HepG2 (cell line): Measurements from ENCODE around the gene EPDR1. TPM values are rescaled to one million over a fixed set of nuclear protein-coding genes. Genes with fewer than 3 reads are reported as not detected.

Experiments used
- ELF3 ChIP-seq: IDR thresholded peaks from 2 replicates; pipeline ENCODE4 v1.6.1; 2016; ENCODE audit warnings: missing genetic modification reagents, missing compliant biosample characterization
- ESRRA ChIP-seq: sonication (generic); formaldehyde crosslinking; IDR thresholded peaks from 2 replicates; pipeline ENCODE4 v1.5.1; 2020; ENCODE audit warnings: mild to moderate bottlenecking, low read depth, missing genetic modification reagents
- GABPB1 ChIP-seq: IDR thresholded peaks from 2 replicates; pipeline ENCODE4 v1.6.1; 2016; ENCODE audit warnings: mild to moderate bottlenecking, missing genetic modification reagents, moderate library complexity, missing compliant biosample characterization
- HCFC1 ChIP-seq: fragments of 150-350 bp; IDR thresholded peaks from 2 replicates; pipeline ENCODE4 v1.6.1; 2014; ENCODE audit warnings: low read depth, low read length
- HNRNPK ChIP-seq: fragments of 200-400 bp; formaldehyde crosslinking; IDR thresholded peaks from 2 replicates; pipeline ENCODE4 v1.6.1; 2018; ENCODE audit warnings: low read length, low read depth, moderate library complexity, mild to moderate bottlenecking; ENCODE audit not compliant: poor library complexity, severe bottlenecking
- KMT2A ChIP-seq: sonication (generic); formaldehyde crosslinking; IDR thresholded peaks from 2 replicates; pipeline ENCODE4 v1.4.0; 2020; ENCODE audit warnings: missing genetic modification reagents
- NR2F1 ChIP-seq, 2 experiments: fragments of 450-650 bp in 1 of 2; formaldehyde crosslinking in 1 of 2; IDR thresholded peaks; 2 replicates each; pipeline versions ENCODE4 v1.5.0 to v1.6.1; 2016 to 2020; ENCODE audit warnings: mild to moderate bottlenecking in 1 of 2, missing compliant biosample characterization in 1 of 2, missing genetic modification reagents in 1 of 2, moderate library complexity in 1 of 2
- TCF7 ChIP-seq: sonication (generic); IDR thresholded peaks from 2 replicates; pipeline ENCODE4 v1.6.1; 2016; ENCODE audit warnings: antibody characterized with exemption, low read depth
- ZFX ChIP-seq: sonication (generic); formaldehyde crosslinking; IDR thresholded peaks from 2 replicates; pipeline ENCODE4 v1.4.0; 2020; ENCODE audit warnings: mild to moderate bottlenecking, low read depth, missing genetic modification reagents, moderate library complexity
- ZNF235 ChIP-seq: sonication (generic); formaldehyde crosslinking; IDR thresholded peaks from 2 replicates; pipeline ENCODE4 v1.8.1; 2023; ENCODE audit warnings: mild to moderate bottlenecking, missing genetic modification reagents, borderline replicate concordance
- ZNF501 ChIP-seq: sonication (generic); formaldehyde crosslinking; IDR thresholded peaks from 2 replicates; pipeline ENCODE4 v1.5.1; 2020; ENCODE audit warnings: mild to moderate bottlenecking, moderate library complexity, missing genetic modification reagents
- ZNF781 ChIP-seq: sonication (generic); formaldehyde crosslinking; IDR thresholded peaks from 2 replicates; pipeline ENCODE4 v1.5.1; 2020; ENCODE audit warnings: borderline replicate concordance, mild to moderate bottlenecking, missing genetic modification reagents; ENCODE audit errors: not compliant biosample characterization
- polyA plus RNA-seq, 8 experiments: library from polyadenylated mRNA; depleted of rRNA in 3 of 8; stranded (reverse) in 7 of 8; unstranded in 1 of 8; fragments of >200 nt; fragmentation: Illumina TruSeq in 4 of 8; extraction: Trizol in 4 of 8; gene quantifications; 2 replicates each; pipeline versions ENCODE4 v1.2.1 to v1.2.3, GENCODE V29; 2011 to 2016; ENCODE audit warnings: low read depth in 4 of 8, missing spikeins in 1 of 8, mixed read lengths in 1 of 8; ENCODE audit not compliant: insufficient read depth in 1 of 8
- total RNA-seq, 5 experiments: library from RNA; depleted of rRNA; stranded (reverse); fragments of >200 nt; fragmentation: Illumina TruSeq; extraction: Trizol; gene quantifications; 2 replicates each; pipeline ENCODE4 v1.2.3, GENCODE V29; 2016; ENCODE audit warnings: low read depth in 1 of 5
- TF ChIP-seq, protein P1 (sequence below): sonication (generic); formaldehyde crosslinking; IDR thresholded peaks from 2 replicates; pipeline ENCODE4 v1.5.0; 2020; ENCODE audit warnings: mild to moderate bottlenecking, missing genetic modification reagents
- TF ChIP-seq, protein P2 (sequence below): sonication (generic); formaldehyde crosslinking; IDR thresholded peaks from 2 replicates; pipeline ENCODE4 v1.4.0; 2020; ENCODE audit warnings: mild to moderate bottlenecking, missing genetic modification reagents
- TF ChIP-seq, protein P3 (sequence below): IDR thresholded peaks from 2 replicates; pipeline ENCODE4 v1.6.1; 2016; ENCODE audit warnings: mild to moderate bottlenecking
- TF ChIP-seq, protein P4 (sequence below): sonication (generic); formaldehyde crosslinking; IDR thresholded peaks from 2 replicates; pipeline ENCODE4 v1.8.1; 2023; ENCODE audit warnings: mild to moderate bottlenecking, missing genetic modification reagents
- TF ChIP-seq, protein P5 (sequence below): sonication (generic); formaldehyde crosslinking; IDR thresholded peaks from 2 replicates; pipeline ENCODE4 v1.8.1; 2023; ENCODE audit warnings: mild to moderate bottlenecking, moderate library complexity, missing genetic modification reagents
- TF ChIP-seq, protein P6 (sequence below): sonication (generic); formaldehyde crosslinking; IDR thresholded peaks from 2 replicates; pipeline ENCODE4 v1.4.0; 2020; ENCODE audit warnings: low read depth, mild to moderate bottlenecking, missing genetic modification reagents

Gene EPDR1
- total and polyA plus RNA-seq, 2 of the 13 experiments (the other 11 are each of a cell fraction or from before 2014, with no cell fraction given) = 38.3 to 50.2 TPM

DNA sequence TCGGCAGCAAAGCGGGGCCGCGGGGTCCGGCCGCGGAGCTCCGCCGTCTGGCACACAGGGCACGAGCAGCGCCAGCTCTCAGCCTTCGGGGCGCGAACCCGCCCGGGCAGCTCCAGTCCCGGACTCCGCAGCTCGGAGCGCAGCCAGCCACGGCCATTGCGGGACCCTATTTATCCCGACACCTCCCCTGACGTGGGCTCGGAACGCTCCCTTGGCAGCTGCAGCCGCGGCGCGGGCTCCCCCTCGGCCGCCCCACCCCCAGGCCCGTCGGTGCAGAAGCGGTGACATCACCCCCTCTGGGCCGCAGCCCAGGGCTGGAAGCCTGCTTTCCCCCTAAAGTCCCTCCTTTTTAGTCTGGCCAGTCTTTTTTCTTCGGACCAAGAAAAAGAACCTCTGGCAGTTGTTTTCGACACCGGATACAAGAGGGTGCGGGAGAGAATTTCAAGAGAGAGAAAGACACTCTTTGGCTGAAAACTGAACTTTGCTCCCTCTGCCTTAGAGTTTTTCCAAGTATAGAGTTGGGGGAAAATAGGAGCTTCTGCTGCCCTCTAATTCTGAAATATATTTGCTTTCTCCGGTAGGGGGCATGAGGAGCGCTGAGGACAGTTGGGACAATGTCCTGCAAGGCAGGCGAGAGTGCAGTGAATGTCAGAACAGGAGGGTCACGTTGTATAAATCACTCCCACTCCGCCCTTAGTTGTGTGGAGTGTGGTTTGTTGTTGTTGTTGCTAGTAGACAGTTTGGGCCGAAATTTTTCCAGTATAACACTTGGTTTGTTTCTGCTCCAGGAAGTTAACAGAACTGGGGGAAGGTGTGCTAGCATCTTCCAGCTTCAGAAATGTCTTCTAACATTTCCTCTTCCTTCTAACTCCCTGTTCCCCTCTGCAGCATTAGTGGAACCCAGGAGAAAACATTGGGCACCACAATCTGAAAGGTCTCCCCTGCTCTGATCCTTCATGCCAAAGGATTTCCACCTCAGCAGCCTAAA, 3.5 kb upstream of the EPDR1 start, which contains the start of gene SFRP4 (continued):
- TF ChIP-seq, protein P1, sequence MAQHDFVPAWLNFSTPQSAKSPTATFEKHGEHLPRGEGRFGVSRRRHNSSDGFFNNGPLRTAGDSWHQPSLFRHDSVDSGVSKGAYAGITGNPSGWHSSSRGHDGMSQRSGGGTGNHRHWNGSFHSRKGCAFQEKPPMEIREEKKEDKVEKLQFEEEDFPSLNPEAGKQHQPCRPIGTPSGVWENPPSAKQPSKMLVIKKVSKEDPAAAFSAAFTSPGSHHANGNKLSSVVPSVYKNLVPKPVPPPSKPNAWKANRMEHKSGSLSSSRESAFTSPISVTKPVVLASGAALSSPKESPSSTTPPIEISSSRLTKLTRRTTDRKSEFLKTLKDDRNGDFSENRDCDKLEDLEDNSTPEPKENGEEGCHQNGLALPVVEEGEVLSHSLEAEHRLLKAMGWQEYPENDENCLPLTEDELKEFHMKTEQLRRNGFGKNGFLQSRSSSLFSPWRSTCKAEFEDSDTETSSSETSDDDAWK (CRISPR knock-in tag) = no peak
- TF ChIP-seq GABPB1 (CRISPR knock-in tag) (peak; percentile 54; the same call in 1 of the 2 replicates), ZNF235 (CRISPR knock-in tag) (no peak), ZNF501 (CRISPR knock-in tag) (peak; percentile 84), KMT2A (no peak), ELF3 (no peak), TCF7 (no peak), HNRNPK (no peak), HCFC1 (no peak), ESRRA (no peak), ZNF781 (no peak), ZFX (CRISPR knock-in tag) (peak; percentile 54), NR2F1 (CRISPR knock-in tag; IDR thresholded peaks at IDR 0.05) (no peak)
- TF ChIP-seq, protein P2, sequence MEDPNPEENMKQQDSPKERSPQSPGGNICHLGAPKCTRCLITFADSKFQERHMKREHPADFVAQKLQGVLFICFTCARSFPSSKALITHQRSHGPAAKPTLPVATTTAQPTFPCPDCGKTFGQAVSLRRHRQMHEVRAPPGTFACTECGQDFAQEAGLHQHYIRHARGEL (CRISPR knock-in tag) = no peak
- TF ChIP-seq, protein P3, sequence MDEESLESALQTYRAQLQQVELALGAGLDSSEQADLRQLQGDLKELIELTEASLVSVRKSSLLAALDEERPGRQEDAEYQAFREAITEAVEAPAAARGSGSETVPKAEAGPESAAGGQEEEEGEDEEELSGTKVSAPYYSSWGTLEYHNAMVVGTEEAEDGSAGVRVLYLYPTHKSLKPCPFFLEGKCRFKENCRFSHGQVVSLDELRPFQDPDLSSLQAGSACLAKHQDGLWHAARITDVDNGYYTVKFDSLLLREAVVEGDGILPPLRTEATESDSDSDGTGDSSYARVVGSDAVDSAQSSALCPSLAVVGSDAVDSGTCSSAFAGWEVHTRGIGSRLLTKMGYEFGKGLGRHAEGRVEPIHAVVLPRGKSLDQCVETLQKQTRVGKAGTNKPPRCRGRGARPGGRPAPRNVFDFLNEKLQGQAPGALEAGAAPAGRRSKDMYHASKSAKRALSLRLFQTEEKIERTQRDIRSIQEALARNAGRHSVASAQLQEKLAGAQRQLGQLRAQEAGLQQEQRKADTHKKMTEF (CRISPR knock-in tag) = peak; percentile 53; the same call in 1 of the 2 replicates
- TF ChIP-seq, protein P4, sequence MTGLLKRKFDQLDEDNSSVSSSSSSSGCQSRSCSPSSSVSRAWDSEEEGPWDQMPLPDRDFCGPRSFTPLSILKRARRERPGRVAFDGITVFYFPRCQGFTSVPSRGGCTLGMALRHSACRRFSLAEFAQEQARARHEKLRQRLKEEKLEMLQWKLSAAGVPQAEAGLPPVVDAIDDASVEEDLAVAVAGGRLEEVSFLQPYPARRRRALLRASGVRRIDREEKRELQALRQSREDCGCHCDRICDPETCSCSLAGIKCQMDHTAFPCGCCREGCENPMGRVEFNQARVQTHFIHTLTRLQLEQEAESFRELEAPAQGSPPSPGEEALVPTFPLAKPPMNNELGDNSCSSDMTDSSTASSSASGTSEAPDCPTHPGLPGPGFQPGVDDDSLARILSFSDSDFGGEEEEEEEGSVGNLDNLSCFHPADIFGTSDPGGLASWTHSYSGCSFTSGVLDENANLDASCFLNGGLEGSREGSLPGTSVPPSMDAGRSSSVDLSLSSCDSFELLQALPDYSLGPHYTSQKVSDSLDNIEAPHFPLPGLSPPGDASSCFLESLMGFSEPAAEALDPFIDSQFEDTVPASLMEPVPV (CRISPR knock-in tag) = no peak
- TF ChIP-seq, protein P5, sequence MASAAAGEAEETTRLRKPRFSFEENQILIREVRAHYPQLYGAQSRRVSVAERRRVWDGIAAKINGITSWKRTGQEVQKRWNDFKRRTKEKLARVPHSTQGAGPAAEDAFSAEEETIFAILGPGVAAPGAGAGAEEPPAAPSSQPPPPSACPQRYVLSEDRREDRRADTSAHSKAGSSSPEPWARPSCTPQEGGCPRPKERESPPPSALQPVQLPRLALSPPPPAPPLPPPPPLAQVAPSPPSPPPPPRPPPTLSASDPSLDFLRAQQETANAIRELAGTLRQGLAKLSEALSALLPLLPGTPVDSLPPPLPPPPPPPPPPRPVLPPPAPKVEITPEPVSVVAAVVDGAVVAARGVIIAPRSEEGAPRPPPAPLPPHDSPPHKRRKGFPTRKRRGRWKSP = peak; percentile 78; the same call in 1 of the 2 replicates
- TF ChIP-seq, protein P6, sequence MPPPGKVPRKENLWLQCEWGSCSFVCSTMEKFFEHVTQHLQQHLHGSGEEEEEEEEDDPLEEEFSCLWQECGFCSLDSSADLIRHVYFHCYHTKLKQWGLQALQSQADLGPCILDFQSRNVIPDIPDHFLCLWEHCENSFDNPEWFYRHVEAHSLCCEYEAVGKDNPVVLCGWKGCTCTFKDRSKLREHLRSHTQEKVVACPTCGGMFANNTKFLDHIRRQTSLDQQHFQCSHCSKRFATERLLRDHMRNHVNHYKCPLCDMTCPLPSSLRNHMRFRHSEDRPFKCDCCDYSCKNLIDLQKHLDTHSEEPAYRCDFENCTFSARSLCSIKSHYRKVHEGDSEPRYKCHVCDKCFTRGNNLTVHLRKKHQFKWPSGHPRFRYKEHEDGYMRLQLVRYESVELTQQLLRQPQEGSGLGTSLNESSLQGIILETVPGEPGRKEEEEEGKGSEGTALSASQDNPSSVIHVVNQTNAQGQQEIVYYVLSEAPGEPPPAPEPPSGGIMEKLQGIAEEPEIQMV (CRISPR knock-in tag) = no peak
